ENCODE measurements around the gene R3HDM2.

Gene R3HDM2

DNA sequence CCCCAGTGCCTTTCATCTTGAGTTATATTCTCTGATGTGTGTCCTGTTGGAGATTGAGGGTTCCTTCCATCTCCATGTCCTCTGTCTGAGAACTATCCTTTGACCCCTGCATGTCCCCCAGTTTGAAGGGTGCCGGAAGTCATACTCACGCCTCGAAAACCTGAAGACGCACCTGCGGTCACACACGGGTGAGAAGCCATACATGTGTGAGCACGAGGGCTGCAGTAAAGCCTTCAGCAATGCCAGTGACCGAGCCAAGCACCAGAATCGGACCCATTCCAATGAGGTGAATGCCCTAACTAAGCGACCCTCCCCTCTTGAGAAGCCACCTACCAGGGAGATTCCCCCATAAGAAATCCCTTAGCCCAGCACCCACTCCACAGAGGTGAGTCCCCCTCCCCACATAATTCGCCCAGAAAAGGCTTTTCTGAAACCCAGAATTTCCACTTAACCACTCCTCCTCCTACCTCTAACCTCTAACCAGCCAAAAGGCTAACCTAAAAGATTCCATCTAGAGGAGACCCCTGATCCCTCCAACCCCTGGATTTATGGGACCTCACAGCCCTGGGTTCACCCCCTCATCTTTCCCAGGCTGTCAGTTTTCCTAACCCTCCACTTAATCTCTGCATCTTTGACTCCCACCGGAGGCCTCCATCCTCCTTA is 36.5 kb upstream of the R3HDM2 start:
- DNase-seq (ENCODE audit: low spot score): no peak

DNA sequence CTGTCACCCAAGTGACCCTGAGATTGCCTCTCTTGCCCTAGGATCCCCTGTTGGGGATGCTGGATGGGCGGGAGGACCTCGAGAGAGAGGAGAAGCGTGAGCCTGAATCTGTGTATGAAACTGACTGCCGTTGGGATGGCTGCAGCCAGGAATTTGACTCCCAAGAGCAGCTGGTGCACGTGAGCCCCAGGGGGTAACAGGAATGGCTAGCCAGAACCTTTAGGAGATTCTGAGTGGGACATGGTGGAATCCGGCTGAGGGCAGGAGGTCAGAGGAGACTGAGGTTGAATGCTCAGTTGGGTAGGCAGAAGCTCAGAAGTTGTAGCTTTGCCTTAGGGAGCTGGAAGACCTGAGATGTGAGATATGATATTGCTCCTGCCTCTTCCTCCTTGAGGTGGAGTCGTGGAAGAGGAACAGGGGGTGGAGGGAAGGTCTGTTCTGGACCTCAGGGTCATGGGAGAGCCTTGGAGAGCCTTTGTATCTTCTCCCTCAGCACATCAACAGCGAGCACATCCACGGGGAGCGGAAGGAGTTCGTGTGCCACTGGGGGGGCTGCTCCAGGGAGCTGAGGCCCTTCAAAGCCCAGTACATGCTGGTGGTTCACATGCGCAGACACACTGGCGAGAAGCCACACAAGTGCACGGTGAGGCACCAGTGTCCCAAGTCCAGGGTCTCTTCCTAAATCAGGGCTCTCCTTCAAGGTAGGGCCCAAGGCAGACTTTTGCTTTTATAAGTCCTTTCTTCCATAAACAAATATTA is 35.1 kb upstream of the R3HDM2 start:
- no peak for DNase-seq (ENCODE audit: low spot score)

DNA sequence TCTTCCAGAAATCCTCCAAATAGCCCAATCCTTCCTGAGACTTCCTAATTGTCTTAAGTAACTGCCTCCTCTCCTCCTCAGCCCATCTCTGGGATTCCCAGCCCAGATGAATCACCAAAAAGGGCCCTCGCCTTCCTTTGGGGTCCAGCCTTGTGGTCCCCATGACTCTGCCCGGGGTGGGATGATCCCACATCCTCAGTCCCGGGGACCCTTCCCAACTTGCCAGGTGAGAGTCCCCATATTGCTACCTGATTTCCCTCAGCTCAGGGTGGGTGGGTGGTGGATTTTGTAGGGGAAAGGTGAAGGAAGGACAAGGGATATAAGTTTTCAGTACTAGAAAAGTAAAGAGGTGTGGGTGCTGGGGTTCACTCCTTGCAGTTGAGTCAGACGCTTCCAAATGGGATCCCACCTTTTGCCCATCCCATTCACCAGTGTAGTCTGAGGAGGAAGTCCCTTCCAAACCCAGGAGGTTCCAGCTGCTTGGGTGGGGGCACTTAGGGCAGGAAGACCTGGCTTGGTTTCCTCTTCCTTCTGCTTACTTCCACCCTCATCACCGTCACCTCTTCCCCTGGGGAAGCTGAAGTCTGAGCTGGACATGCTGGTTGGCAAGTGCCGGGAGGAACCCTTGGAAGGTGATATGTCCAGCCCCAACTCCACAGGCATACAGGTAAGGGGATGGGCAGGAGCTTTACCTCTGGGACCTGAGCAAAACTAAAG is 34.3 kb upstream of the R3HDM2 start:
- no peak for DNase-seq (ENCODE audit: low spot score)

DNA sequence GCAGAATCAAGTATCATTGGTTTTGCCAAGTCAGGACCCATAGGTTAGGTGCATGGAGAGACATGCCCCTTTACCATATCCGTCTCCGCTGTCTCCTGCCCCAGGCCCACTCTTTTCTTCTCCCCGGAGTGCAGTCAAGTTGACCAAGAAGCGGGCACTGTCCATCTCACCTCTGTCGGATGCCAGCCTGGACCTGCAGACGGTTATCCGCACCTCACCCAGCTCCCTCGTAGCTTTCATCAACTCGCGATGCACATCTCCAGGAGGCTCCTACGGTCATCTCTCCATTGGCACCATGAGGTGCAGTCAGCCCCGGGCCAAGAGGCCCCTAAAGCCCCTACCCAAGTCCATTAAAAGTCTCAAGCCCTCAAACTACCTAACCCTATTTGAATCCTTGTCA is 33.7 kb upstream of the R3HDM2 start:
- DNase-seq (ENCODE audit: low spot score): no peak

DNA sequence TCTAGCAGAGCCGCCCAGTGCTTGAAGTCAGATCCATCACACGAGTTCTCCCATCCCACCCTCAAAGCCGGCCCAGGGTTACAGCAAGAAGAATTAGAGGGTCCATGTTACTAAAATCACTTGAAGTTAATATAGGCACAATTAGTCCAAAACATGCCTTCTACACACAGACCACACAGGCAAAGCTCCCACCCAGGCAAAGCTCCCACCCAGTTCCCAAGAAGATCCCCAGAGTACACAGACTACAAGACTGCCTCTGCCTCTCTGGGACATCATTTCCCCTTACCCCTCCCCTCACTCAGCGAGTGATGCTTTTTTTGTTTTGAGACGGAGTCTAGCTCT is 32.0 kb upstream of the R3HDM2 start:
- DNase-seq (ENCODE audit: low spot score): no peak

DNA sequence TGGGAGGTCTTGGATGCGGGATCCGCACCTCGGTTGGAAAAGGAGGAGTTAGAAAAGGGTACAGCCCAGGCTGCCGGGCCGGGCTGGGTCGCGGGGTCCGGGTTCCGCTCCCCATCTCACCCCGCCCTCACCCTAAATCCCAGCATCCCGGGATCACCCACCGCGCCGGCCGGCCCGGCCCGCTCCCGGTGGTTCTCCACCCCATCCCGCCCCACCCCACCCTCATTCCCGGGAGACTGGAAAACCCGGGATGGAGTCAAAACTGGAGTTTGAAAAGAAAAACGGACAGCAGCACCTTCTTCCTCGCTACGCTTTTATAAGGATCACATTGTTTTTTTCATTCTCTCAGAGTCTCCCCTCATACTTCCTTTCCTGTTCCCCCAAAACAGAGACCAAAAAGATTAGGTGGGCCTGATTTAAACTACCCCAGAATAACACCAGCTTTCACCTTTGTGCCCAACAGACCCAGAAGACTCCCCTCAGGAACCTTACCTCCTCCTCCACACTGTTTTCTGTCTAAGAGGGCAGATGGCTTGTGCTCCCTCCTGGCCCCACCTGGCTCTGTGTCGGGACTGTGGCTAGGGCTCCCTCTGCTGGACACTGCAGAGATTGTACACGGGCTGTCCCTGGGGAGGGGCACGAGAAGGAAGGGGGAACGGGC is 31.5 kb upstream of the R3HDM2 start:
- peak; percentile 89 for DNase-seq (ENCODE audit: low spot score)

DNA sequence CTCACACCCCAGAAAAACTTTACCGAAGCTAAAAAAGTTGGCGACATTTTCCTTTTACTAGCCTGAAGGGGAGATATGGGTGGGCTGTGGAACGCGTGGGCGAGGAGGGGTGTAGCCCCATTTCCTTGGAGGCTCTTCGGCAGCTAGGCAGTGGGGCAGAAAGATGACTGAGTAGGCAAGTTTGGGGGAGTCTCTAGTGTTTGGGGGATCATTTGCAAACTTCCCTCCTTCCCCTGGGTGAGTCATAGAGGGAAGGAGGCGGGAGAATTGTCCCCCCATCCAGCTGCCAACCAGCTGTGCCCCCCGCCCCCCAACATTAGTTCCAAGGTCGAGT is 31.0 kb upstream of the R3HDM2 start:
- DNase-seq (ENCODE audit: low spot score): no peak

DNA sequence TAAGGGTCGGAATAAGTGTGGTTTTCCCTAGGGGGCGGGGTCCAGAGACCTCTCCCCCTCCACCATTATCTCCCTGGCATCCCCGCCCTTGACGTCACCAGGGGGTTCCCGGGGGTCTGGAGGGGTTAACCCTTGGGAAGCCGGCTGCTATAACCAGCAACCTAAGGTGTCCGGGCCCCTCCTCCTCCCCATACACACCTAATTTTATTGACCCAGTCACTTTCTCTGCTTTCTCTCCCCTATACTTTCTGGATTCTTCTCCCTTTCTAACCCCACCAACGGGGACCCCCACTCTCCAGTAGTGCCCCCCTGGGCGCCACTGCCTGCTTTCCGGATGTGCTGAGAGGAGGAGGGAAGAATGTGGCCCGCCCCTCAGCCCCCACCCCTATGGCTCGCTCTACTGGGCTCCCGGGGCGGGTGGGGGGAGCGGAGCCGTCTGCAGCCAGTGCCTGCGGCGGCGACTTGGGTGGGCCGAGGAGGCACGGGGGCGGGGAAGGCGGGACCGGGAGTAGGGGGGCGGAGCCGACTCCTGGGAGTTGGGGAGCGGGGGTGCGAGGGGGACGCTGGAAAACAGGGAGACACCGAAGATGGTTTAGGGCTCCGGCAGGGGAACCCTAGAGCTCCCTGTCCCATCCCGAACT is 30.6 kb upstream of the R3HDM2 start:
- peak; percentile 58 for DNase-seq (ENCODE audit: low spot score)

DNA sequence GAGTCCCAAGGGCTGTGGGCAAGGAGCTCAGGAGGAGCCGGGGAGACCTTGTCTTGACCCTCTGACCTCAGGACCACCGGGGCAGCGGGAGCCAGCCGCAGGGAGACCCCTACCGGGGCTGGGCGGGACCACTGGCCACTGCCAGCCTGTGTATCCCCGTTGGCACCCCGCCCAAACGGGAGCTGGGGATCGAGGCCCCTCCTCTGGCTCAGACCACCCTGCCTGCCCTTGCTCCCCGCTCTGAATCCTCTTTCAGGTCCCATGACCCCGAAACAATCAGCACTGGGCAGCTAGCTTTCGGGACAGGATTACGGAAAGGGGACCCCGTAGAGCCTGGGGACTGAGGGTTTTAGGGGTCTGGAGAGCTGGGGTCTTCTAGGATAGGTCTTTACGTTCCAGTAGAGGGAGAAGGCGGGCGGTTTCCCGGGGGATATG is 30.0 kb upstream of the R3HDM2 start:
- no peak for DNase-seq (ENCODE audit: low spot score)

DNA sequence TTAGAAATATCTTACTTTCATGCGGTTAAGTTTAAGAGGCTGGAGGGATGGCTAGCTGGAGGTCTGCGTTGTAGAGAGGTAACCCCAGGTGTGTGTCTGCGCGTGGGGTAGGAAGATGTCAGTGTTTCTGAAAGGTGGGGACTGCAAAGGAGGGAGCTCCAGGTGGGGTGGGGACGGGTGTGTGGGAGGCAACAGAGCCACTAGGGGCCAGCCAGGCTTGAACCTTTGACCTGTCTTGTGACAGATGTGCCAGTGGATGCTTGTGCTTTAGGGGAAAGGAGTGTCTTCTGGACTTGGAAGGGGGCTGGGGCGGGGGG is 29.6 kb upstream of the R3HDM2 start:
- DNase-seq (ENCODE audit: low spot score): no peak

DNA sequence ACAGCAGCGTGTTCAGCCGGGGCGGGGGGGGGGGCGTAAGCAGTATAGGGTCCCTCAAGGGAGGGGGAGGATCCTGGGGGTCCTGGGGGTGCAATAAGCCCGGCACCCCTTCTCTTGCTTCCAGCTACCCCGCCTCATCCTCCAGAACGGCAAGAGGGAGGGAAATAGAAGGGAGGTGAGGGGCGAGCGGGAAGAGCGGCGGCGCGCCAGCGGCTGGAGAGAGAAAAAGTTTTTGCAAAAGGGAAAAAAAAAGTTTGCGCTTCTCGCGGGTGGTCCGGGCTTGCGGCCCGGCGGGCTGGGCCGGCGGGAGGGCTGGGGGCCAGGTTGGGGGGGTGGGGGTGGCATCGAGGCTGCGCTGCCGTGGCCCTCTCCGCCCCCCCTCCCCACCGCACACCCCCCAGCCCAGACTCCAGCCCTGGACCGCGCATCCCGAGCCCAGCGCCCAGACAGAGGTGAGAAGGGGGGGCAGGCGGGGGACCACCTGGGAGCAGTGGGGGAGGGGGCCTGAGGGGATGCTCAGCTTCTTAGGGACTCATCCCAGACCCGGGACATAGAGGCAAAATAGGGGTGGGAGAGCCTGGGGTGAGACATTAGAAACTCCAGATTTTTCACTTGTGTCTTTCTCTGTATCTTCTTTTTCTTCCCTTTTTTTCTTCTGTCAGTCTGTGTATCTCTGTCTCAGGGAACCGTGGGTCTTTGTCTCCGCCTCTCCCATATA is 29.1 kb upstream of the R3HDM2 start, which contains the start of gene GLI1:
Gene GLI1 (plus strand): TSS at position 36 of the 718 bp plus-strand sequence. CDS start 3,907 bp downstream, outside the sequence.
- DNase-seq (ENCODE audit: low spot score): peak; percentile 63

DNA sequence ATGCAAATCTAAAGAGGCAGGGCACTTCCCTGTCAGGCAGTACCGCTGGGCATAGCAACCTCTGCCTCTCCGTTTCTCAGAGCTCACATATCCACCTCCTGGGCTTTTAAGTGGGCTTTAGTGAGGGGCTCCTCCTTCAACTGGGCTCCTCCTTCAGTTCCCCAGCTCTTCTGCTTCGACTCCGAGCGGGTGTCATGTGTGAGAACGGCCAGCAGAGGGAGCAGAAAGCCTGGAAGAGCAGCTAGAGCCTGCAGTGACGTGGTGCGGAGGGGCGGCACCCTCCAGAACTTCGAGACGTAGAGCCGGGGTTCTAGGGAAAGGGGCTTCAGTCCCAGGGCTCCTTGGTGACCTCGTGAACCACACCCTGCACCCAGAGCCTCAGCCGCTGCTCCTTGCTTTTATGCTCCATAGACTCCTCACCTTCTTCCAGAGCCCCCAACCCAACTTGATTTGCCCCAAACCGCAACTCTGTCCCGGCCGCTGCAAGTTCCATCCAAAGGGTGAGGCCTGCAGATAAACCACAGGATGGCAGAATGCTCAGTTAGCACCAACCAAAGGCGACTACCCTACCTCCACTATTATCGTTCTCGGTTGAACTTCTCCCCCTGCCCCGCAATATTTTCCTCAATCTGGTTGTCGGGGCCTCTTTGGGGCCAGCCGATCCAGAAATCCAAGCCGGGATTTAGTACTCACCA is 28.4 kb upstream of the R3HDM2 start:
- DNase-seq (ENCODE audit: low spot score): peak; percentile 86

DNA sequence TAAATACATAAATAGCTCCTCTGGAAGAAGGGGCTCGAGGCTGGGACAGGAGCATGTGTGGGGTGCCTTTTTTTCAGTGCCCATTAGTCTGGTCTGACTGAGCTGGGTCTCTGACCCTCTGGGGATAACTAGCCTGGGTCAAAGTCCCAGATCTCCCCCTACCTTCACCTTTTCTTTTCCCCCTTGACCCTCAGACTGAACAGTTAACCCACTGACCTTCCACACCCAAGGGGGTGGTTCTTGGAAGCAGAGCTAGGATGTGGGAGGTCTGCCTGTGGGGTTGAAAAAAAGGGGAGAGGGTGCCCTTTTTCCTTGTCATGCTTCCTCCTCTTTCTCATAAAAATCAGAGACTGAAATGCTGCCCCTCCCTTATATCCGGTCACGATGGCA is 27.8 kb upstream of the R3HDM2 start:
- DNase-seq (ENCODE audit: low spot score): no peak

DNA sequence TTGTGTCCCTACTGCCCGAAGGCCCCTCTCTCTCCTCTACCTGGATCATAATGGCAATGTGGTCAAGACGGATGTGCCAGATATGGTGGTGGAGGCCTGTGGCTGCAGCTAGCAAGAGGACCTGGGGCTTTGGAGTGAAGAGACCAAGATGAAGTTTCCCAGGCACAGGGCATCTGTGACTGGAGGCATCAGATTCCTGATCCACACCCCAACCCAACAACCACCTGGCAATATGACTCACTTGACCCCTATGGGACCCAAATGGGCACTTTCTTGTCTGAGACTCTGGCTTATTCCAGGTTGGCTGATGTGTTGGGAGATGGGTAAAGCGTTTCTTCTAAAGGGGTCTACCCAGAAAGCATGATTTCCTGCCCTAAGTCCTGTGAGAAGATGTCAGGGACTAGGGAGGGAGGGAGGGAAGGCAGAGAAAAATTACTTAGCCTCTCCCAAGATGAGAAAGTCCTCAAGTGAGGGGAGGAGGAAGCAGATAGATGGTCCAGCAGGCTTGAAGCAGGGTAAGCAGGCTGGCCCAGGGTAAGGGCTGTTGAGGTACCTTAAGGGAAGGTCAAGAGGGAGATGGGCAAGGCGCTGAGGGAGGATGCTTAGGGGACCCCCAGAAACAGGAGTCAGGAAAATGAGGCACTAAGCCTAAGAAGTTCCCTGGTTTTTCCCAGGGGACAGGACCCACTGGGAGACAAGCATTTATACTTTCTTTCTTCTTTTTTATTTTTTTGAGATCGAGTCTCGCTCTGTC is 26.1 kb upstream of the R3HDM2 start:
- no peak for DNase-seq (ENCODE audit: low spot score)

DNA sequence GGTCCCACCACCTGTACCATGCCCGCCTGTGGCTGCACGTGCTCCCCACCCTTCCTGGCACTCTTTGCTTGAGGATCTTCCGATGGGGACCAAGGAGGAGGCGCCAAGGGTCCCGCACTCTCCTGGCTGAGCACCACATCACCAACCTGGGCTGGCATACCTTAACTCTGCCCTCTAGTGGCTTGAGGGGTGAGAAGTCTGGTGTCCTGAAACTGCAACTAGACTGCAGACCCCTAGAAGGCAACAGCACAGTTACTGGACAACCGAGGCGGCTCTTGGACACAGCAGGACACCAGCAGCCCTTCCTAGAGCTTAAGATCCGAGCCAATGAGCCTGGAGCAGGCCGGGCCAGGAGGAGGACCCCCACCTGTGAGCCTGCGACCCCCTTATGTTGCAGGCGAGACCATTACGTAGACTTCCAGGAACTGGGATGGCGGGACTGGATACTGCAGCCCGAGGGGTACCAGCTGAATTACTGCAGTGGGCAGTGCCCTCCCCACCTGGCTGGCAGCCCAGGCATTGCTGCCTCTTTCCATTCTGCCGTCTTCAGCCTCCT is 25.4 kb upstream of the R3HDM2 start:
- no peak for DNase-seq (ENCODE audit: low spot score)

DNA sequence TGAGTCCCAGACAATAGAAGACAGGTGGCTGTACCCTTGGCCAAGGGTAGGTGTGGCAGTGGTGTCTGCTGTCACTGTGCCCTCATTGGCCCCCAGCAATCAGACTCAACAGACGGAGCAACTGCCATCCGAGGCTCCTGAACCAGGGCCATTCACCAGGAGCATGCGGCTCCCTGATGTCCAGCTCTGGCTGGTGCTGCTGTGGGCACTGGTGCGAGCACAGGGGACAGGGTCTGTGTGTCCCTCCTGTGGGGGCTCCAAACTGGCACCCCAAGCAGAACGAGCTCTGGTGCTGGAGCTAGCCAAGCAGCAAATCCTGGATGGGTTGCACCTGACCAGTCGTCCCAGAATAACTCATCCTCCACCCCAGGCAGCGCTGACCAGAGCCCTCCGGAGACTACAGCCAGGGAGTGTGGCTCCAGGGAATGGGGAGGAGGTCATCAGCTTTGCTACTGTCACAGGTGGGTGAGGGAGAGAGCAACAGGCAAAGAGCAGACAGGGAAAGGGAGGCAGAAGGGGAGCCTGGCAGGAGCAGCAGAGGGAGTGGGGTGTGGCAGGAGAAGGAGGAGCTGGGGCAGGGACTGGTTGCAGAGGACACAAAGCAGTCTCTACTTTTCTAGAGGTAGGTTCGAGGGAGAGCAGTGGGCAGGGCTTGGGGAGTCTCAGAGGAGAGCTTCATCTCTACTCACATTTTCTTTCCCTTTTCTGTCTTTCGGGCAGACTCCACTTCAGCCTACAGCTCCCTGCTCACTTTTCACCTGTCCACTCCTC is 24.7 kb upstream of the R3HDM2 start:
- DNase-seq (ENCODE audit: low spot score): no peak

DNA sequence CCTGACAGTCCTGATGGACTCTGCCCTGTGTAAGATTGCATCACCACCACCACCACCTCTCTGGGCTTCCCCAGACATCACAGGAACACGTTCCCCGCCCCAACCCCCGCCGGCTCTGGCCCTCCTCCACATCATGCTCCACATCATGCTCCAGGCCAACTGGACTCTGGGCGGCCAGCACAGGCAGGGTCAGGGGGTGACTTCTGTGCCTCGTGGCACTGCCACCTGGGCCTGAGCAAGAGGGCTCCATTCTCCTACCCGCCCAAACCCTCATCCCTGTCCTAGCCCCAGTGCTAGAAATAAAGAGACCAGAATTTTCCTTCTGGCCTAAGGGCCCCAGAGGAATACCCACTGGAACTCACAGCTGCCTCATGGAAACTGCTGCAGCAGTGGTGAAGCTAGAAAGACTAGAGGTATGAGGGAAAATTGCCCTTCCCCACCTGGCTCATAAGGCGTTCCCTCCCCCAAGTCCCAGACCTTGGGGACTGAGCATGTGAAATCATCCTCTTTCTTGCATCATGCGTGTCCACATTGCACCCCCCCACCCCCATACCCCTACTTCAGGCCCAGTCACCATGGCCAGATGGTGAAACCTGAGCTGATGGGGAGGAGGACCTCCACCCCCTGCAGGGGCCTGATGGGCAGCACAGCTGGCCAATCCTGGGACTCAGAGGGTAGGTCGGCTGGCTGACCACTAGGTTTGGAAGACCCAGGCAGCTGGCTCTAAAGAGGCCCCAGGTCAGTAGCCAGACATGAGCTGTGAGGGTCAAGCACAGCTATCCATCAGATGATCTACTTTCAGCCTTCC is 23.9 kb upstream of the R3HDM2 start, which contains the start of gene INHBE:
Gene INHBE (plus strand): TSS at position 742 of the 808 bp plus-strand sequence. CDS start 230 bp downstream, outside the sequence.
- peak; percentile 40 for DNase-seq (ENCODE audit: low spot score)

DNA sequence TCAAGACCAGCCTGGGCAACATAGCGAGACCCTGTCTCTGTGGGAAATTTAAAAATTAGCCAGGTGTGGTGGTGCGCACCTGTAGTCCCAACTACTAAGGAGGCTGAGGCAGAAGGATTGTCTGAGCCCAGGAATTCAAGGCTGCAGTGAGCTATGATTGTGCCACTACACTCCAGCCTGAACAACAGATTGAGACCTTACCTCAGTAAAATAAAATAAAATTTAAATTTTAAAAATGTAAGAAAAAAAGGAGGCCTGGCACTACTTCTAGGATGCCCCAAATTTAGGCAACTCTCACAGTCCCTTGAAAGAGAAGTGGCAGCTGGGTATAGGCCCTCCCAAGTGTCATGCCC is 23.3 kb upstream of the R3HDM2 start:
- DNase-seq (ENCODE audit: low spot score): no peak
